Adrenal gland (tissue), 5 donors: ENCODE results near the gene BEND6.

Experiments used
- CTCF ChIP-seq, 6 experiments: fragments of 450-650 bp in 4 of 6; fragments of 200-600 bp in 2 of 6; sonication (generic) in 1 of 6; IDR thresholded peaks; 1 replicate in 5 of 6; 2 replicates in 1 of 6; pipeline versions ENCODE4 v1.5.1 to v1.8.0; 2016 to 2021; ENCODE audit warnings: antibody characterized with exemption in 6 of 6, mild to moderate bottlenecking in 2 of 6, moderate library complexity in 1 of 6
- POLR2A ChIP-seq, 2 donors: fragments of 450-650 bp; IDR thresholded peaks; one replicate each; pipeline ENCODE4 v1.6.1; 2017; ENCODE audit warnings: antibody characterized with exemption in 2 of 2, mild to moderate bottlenecking in 2 of 2, moderate library complexity in 1 of 2
- donor health status: DM: no; HTN: no; CAD: no.

GRCh38 chr6:56940463-56940862, 14.4 kb upstream of the BEND6 start:
- TF ChIP-seq CTCF (IDR thresholded peaks at IDR 0.05) (no peak), POLR2A (IDR thresholded peaks at IDR 0.05) (no peak)
